OCI-LY3 (cell line): ENCODE data around the gene PAX2.

Experiments
- H2AFZ ChIP-seq: fragments of 200-600, 300-600 bp; shearing (Covaris generic); 2 replicates; pipeline ENCODE4 v1.6.0; 2014; ENCODE audit warnings: antibody characterized with exemption, low read depth, low read length
- H3K27ac ChIP-seq: fragments of 200-600, 300-600 bp; sonication (generic); 2 replicates; pipeline ENCODE4 v1.5.1; 2014; ENCODE audit warnings: mild to moderate bottlenecking, low read length, moderate library complexity, mixed read lengths
- H3K27me3 ChIP-seq: fragments of 200-600, 300-600 bp; sonication (generic); 2 replicates; pipeline ENCODE4 v1.6.1; 2014; ENCODE audit warnings: low read depth, low read length, mixed read lengths
- H3K36me3 ChIP-seq: fragments of 200-600, 300-600 bp; sonication (generic); replicated peaks from 2 replicates; pipeline ENCODE3; 2014; ENCODE audit warnings: low read depth, low read length, mixed read lengths
- H3K4me1 ChIP-seq: fragments of 300-600, 200-600 bp; sonication (generic); 2 replicates; pipeline ENCODE4 v1.6.1; 2014; ENCODE audit warnings: low read length, mixed read lengths
- H3K4me2 ChIP-seq: fragments of 200-600, 300-600 bp; sonication (generic); 2 replicates; pipeline ENCODE4 v1.6.1; 2014; ENCODE audit warnings: low read length, mixed read lengths
- H3K4me3 ChIP-seq: fragments of 300-600, 200-600 bp; sonication (generic); 2 replicates; pipeline ENCODE4 v1.5.1; 2014; ENCODE audit warnings: antibody characterized with exemption, mild to moderate bottlenecking, low read length, moderate library complexity
- H3K79me2 ChIP-seq: fragments of 300-600, 200-600 bp; shearing (Covaris generic); 2 replicates; pipeline ENCODE4 v1.6.1; 2014; ENCODE audit warnings: mild to moderate bottlenecking, low read length, mixed read lengths
- H3K9ac ChIP-seq: fragments of 300-600, 200-600 bp; shearing (Covaris generic); 2 replicates; pipeline ENCODE4 v1.6.0; 2014; ENCODE audit warnings: mild to moderate bottlenecking, low read length, moderate library complexity
- H3K9me3 ChIP-seq: fragments of 200-600, 300-600 bp; shearing (Covaris generic); 2 replicates; pipeline ENCODE4 v1.6.1; 2014; ENCODE audit warnings: low read length, mixed read lengths; ENCODE audit not compliant: insufficient read depth
- H4K20me1 ChIP-seq: fragments of 200-600, 300-600 bp; sonication (generic); 2 replicates; pipeline ENCODE4 v1.6.1; 2016; ENCODE audit warnings: low read length, mixed read lengths; ENCODE audit not compliant: insufficient read depth
- EZH2phosphoT487 ChIP-seq: fragments of 200-600 bp; shearing (Covaris generic); IDR thresholded peaks from 2 replicates; pipeline ENCODE4 v1.6.1; 2018; ENCODE audit warnings: antibody characterized with exemption, mixed run types, low read depth
- TF ChIP-seq, protein P1 (sequence below): fragments of 200-600, 300-600 bp; sonication (generic); IDR thresholded peaks from 2 replicates; pipeline ENCODE4 v1.5.1; 2014; ENCODE audit warnings: antibody characterized with exemption, low read length, low read depth

Gene PAX2

DNA sequence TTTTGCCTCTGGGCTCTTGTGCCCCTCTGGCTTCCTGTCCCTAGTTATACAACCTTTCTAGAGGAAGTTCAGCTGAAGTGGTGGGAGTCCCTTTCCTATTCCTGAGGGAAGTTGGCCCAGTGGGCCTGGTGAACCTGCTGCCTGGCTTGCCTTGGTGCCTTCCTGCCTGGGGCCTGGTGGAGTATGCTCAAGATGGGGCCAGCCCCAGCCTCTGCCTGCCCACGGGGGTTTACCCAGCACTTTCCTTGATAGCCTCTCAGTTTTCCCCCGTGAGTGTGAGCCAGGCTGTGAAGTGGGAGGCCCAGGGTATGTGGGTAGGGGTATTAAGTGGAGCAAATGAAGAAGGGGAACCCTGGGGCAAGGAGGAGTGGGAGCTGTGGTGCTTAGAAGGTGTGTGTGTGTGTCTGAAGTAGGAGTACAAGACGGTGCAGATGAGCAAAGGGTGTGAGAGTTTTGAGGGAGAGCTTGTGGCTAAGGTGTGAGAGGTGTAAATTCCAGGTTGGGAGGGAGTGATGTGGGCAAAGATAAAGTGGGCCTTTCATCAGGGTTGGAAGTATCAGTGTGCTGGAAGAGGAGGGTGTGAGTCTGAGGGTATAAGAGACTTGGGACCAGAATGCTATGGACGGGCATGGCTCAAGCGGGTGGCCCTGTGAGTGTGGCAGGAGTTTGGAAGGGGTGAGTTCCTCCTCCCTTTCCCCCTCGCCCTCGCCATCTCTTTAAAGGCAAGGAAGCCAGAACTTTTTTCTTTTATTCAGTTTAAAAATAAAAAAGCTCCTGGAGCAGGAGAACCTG lies 10.9 kb upstream of the PAX2 start:
- H3K79me2 ChIP-seq, result no peaks in the 10 kb centered on the region
- H3K4me3 ChIP-seq, result no peak overlapping the region
- H3K27me3 ChIP-seq, result no peaks in the 10 kb centered on the region
- no peak overlapping the region for H3K27ac ChIP-seq
- no peaks in the 10 kb centered on the region for H3K9me3 ChIP-seq
- peaks cover 37% of the 10 kb centered on the region for H3K4me1 ChIP-seq
- H3K9ac ChIP-seq, result no peak overlapping the region
- H4K20me1 ChIP-seq, result no peaks in the 10 kb centered on the region
- H2AFZ ChIP-seq, result no peak overlapping the region
- no peaks in the 10 kb centered on the region for H3K36me3 ChIP-seq
- TF ChIP-seq, protein P1, sequence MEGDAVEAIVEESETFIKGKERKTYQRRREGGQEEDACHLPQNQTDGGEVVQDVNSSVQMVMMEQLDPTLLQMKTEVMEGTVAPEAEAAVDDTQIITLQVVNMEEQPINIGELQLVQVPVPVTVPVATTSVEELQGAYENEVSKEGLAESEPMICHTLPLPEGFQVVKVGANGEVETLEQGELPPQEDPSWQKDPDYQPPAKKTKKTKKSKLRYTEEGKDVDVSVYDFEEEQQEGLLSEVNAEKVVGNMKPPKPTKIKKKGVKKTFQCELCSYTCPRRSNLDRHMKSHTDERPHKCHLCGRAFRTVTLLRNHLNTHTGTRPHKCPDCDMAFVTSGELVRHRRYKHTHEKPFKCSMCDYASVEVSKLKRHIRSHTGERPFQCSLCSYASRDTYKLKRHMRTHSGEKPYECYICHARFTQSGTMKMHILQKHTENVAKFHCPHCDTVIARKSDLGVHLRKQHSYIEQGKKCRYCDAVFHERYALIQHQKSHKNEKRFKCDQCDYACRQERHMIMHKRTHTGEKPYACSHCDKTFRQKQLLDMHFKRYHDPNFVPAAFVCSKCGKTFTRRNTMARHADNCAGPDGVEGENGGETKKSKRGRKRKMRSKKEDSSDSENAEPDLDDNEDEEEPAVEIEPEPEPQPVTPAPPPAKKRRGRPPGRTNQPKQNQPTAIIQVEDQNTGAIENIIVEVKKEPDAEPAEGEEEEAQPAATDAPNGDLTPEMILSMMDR, result no peak
- no peak for TF ChIP-seq EZH2phosphoT487
- H3K4me2 ChIP-seq, result no peak overlapping the region

DNA sequence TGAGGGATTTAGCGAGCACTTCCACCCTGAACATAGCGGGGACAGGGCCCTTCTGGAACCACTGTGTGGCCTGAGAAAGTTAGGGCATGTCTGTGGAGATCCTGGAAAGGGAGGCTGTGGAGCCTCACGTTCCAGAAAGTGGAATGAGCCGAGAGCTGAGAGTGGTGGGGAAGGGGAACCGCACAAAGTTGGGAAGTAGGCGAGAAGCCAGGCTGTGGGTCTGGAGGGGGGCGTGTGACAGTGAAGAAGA lies 10.4 kb upstream of the PAX2 start:
- H3K4me3 ChIP-seq, result no peak overlapping the region
- H3K4me2 ChIP-seq, result no peak overlapping the region

DNA sequence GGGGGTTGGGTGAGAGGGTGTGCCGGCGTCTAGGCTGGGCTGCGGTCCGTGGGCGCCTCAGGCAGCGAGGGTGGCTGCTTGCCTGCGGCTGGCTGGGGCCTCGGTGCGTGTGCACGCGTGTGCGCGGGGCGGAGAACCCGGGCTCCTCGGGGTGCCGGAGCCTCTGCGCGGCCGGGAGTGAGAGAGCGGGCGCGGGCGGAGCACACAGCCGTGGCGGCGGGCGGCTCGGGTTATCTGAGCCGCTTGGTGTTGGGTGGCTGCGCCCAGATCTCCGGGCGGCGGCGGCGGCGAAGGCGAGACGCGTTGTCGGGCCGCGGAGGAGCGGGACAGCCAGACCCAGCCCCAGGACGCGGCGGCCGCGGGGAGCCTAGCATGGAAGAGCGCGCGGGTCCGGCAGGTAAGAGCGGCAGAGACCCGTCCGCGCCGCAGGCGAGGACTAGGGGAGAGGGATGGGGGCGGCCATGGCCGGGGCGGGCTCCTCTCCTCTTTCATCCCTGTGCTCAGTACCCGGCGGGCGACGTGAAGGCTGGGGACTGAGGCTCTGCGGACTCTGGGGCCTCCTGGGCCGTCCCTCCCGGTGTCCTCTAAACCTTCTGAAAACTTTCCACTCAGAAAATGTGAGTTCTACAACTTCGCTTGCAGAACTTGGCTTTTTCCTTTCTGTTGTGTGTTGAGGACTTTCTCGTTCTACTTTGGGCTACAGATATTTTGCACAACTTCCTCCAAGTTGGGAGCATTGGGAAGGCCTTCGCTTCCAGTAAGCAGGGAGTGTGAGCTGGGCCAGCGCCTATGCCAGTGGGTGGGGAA lies 9.8 kb upstream of the PAX2 start:
- no peak overlapping the region for H3K4me2 ChIP-seq
- no peak overlapping the region for H2AFZ ChIP-seq
- H3K4me3 ChIP-seq, result no peak overlapping the region
- no peaks in the 10 kb centered on the region for H4K20me1 ChIP-seq
- no peak for TF ChIP-seq EZH2phosphoT487
- TF ChIP-seq, protein P1, result no peak
- peaks cover 45% of the 10 kb centered on the region for H3K4me1 ChIP-seq
- H3K9me3 ChIP-seq, result no peaks in the 10 kb centered on the region
- H3K36me3 ChIP-seq, result no peaks in the 10 kb centered on the region
- H3K27me3 ChIP-seq, result peaks cover 5% of the 10 kb centered on the region; the same call in 1 of the 2 replicates
- no peaks in the 10 kb centered on the region for H3K79me2 ChIP-seq
- no peak overlapping the region for H3K27ac ChIP-seq
- H3K9ac ChIP-seq, result no peak overlapping the region

More for the DNA sequence above, 10.4 kb upstream of the PAX2 start:
- no peaks in the 10 kb centered on the region for H3K36me3 ChIP-seq
- no peaks in the 10 kb centered on the region for H3K79me2 ChIP-seq
- no peaks in the 10 kb centered on the region for H3K9me3 ChIP-seq
- no peak overlapping the region for H2AFZ ChIP-seq
- TF ChIP-seq EZH2phosphoT487, result no peak
- TF ChIP-seq, protein P1, result no peak
- H3K4me1 ChIP-seq, result peaks cover 42% of the 10 kb centered on the region
- peaks cover 2% of the 10 kb centered on the region; the same call in 1 of the 2 replicates for H3K27me3 ChIP-seq
- H3K27ac ChIP-seq, result no peak overlapping the region
- no peaks in the 10 kb centered on the region for H4K20me1 ChIP-seq
- H3K9ac ChIP-seq, result no peak overlapping the region

DNA sequence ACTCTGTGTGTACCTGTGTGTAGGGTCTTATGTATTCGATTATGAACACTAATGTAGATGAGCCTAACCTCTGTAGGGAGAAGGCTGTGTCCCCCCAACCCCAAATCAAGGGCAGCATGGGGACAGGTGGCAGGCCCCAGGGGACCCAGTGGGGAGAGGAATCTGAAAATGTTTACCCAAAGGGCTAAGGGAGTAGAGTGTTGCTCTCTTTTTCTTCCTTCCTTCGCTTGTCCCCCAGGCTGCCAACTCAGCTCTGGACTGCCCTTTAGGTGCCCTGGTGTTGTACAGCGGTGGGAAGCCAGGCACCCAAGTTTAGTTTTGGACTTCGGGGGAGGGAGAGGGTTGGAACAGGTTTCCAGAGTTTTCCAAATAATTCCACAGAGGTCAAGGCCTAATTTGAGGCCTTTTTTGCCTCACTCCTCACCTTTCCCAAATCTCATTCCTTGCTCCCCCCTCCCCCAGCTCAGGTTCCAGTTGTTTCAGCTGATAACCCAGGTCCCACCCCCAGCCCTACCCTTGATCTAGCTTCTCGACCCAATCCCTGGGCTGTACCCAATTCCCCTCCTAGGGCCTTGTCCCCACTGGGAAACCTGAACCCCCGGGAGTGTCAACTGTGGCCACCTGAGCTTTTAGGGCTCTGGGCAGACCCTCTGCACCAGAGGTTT lies 9.1 kb upstream of the PAX2 start:
- H3K4me1 ChIP-seq, result peaks cover 45% of the 10 kb centered on the region
- H3K36me3 ChIP-seq, result no peaks in the 10 kb centered on the region
- H3K79me2 ChIP-seq, result no peaks in the 10 kb centered on the region
- no peak overlapping the region for H3K4me3 ChIP-seq
- H3K27me3 ChIP-seq, result peaks cover 12% of the 10 kb centered on the region; the same call in 1 of the 2 replicates
- H3K27ac ChIP-seq, result no peak overlapping the region
- H3K4me2 ChIP-seq, result no peak overlapping the region
- H2AFZ ChIP-seq, result no peak overlapping the region
- H4K20me1 ChIP-seq, result no peaks in the 10 kb centered on the region
- TF ChIP-seq, protein P1, result no peak
- no peak for TF ChIP-seq EZH2phosphoT487
- H3K9ac ChIP-seq, result no peak overlapping the region
- no peaks in the 10 kb centered on the region for H3K9me3 ChIP-seq
